HG03103 (cell line): Measurements from ENCODE around the gene LRCOL1.

Experiments
- ATAC-seq: cut with Tn5 transposase; IDR thresholded peaks from one replicate; pipeline ENCODE4 v1.9.1; 2021; ENCODE audit warnings: low read depth; ENCODE audit not compliant: unreplicated experiment

LRCOL1 gene

GRCh38 chr12:132585177-132585576, 25.2 kb downstream of the LRCOL1 start:
- no peak for ATAC-seq

- ATAC-seq: no peak
Observed at GRCh38 chr12:132584429-132584828, 26.0 kb downstream of the LRCOL1 start.

- ATAC-seq: no peak
Observed at GRCh38 chr12:132583736-132584135, 26.6 kb downstream of the LRCOL1 start.

DNA sequence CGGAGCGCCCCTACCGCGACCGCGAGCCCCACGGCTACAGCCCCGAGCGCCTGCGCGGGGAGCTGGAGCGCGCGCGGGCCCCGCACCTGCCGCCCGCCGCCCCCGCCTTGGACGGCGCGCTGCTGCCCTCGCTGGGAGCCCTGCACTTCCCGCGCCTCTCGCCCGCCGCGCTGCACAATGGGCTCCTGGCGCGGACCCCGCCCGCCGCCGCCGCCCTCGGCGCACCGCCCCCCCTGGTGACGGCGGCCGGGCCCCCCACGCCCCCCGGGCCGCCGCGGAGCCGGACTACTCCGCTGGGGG, 27.0 kb downstream of the LRCOL1 start:
- no peak for ATAC-seq

GRCh38 chr12:132582582-132583410, 27.6 kb downstream of the LRCOL1 start:
- no peak for ATAC-seq

- no peak for ATAC-seq
Observed at GRCh38 chr12:132582058-132582420, 28.3 kb downstream of the LRCOL1 start.

- no peak for ATAC-seq
Observed at GRCh38 chr12:132581348-132582057, 28.9 kb downstream of the LRCOL1 start.

DNA sequence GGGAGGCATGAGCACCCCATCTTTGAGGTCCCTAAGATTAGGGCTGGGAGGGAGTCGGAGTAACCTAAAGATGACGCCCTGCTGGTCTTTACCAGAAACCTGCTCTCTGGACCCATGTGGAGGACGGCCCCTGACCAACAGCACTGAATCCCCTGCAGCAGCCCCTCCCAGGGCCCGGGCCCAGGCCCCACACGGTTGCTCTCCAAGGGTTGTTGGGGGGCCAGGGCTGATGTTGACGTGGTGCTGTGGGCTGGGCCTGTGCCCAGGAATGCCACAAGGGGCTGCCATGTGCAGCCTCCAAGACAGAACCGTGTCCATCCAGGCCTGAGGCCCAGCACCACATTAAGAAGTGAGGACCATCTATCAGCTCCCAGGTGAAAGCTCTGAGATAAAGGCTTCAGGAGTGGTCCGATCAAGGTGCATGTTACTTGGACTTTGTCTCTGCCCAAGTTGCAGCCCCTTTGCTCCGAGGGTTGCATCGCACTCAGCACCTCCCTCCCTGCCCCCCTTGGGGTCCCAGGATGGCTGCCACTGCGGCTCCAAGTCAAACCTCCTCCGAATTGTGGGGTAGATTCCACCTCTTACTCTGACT, 29.6 kb downstream of the LRCOL1 start:
- no peak for ATAC-seq

GRCh38 chr12:132579744-132580143, 30.6 kb downstream of the LRCOL1 start:
- no peak for ATAC-seq

- no peak for ATAC-seq
Observed at GRCh38 chr12:132578826-132579225, 31.6 kb downstream of the LRCOL1 start.

GRCh38 chr12:132578118-132578517, 32.3 kb downstream of the LRCOL1 start:
- ATAC-seq: no peak

DNA sequence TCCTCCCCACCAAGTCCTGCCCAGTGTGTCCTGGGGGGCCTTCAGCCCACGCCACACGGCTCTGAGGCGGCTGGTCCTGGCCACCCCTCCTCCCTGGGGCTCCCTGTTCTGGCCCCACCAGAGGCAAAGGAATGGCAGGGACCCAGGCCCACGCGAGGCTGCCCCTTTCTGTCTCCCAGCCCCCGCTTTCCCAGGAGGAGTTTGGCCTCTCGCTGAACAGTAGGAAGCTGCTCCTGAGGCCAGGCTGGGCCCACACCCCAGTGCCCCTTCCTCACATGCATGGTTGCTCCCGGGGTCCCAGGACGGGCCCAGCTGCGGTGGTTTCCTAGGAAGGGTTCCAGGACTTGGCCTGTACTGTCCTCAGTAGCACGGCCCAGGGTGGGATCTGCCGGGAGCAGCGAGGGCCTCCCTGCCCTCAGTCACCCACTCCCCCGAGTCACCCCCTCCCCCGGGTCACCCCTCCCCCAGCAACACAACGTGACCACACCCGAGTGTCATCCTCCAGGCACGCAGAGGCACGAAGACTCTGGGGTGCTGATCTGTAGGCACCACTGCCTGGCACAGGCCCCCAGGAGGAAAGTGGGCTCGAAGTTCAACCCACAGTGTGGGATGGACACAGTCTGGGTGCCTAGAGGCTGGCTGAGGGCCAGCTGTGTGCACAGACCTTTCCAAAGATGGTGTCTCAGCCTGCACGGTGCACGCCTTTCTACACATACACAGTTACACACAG, 33.0 kb downstream of the LRCOL1 start:
- ATAC-seq: no peak

DNA sequence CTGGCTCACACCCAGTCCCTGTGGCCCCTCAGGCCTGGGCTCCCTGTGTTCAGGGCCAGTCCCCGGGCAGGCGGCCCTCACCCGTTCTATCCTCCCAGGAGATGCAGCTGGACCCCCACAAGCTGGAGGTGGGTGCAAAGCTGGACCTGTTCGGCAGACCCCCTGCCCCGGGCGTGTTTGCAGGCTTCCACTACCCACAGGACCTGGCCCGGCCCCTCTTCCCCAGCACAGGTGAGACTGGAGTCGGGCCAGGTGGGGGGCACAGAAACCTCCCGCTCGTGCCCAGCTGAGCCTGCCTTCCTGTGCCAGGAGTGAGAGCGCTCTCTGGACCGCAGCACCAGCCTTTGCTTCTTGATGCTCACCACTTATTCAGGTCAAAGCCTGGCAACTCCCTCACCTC, 33.7 kb downstream of the LRCOL1 start:
- no peak for ATAC-seq

GRCh38 chr12:132575661-132576060, 34.7 kb downstream of the LRCOL1 start:
- no peak for ATAC-seq

- no peak for ATAC-seq
Observed at GRCh38 chr12:132574271-132574996, 35.9 kb downstream of the LRCOL1 start.

DNA sequence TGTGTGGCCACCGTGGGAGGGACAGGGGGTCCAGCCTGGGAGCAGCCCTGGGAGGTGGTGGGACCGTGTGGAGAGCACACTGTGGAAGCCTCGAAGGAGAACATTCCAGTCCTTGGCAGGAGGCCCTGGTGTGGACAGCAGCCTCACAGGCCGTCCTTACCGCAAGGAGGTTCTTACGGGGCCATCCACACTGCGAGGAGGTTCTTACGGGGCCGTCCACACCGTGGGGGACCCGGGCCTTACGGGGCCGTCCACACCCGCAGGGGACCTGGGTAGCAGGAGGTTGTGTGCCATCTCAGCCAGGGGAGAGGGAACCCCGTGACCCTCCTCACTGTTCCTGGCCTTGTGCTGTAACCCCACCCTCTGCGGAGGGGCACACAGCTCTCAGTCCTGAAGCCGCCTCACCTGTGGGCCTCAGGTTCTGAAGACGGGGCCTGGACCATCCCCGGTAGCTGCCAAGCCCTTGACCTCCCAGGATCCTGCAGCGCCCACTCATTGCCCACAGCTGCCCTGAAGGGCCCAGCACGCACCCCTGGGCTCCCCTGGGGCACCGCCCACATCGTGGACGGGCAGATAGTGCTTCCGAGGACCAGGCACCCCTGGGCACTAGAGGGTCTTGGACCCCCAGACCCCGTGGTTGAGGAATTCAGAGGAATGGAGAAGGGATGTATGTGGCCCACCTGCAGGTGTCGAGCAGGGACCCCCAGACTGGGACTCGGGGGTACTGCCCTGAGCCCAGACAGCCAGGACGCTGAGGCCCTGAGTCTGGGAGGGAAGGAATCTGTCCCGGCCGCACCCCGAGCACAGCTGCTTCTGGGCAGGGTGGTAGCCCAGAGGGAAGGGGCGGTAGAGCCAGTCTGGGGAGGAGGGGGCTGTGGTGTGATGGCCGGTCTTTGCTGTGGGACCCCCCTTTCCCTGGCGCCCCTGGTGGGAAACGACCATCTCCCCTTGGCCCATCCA, 37.3 kb downstream of the LRCOL1 start:
- ATAC-seq: no peak

DNA sequence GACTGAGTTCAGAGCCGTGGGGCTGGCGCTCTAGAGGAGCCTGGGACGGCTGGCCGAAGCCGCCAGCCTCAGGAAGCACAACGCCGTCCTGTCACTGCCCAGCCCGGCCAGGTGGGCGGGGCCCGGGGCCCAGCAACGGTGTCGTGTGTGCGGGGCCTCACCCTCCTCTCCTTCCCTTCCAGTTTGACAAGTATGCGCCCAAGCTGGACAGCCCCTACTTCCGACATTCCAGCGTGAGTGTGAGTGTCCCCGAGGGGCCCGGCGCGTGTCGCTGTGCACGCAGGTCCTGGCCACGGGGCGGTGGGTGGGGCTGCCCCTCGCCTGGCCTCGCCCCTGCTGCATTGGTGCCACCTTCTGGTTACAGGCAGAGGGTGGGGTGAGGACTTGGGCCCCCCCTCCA, 38.3 kb downstream of the LRCOL1 start:
- no peak for ATAC-seq

DNA sequence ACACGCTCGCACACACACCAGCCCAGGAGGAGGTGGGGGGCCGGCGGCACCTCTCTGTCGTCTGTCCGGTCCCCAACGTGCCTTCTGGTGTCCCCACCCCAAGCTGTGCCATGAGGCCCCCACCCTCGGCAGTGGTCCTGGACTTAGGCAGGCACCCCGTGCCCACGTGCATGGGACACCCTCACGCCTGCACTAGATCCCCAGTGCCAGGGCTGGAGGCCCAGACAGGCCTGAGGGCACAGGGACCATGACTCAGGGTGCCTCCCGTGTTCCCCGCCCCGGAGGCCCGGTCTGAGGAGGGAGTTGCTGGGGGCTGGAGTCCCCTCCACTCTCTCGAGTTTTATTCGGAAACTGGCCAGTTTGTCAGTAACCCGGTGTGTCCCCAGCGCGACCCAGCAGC, 38.8 kb downstream of the LRCOL1 start:
- ATAC-seq: no peak

DNA sequence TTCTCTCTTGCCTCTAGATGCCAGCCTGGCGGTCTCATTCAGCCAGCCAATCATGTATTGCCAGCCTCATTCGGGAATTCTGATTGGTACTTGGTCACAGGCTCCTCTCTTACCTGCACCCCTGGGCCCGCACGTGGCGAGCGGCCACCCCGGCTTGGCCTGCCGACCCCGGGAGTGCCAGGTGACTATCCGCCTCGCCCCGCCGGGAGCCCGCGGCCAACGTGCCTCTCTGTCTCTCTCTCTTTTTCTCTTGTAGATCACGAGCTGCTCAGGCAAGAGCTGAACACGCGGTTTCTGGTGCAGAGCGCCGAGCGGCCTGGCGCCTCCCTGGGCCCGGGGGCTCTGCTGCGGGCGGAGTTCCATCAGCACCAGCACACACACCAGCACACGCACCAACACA, 39.3 kb downstream of the LRCOL1 start:
- ATAC-seq: no peak
